ENCODE data around the gene VCAM1. TPM values are rescaled to one million over a fixed set of nuclear protein-coding genes. Genes with fewer than 3 reads are reported as not detected.

The VCAM1 gene
- total RNA-seq, 1 experiment from 2014 or later, result 2.0 TPM

- intact Hi-C loops (cut with micrococcal nuclease; ENCODE audit: unreplicated experiment), result no loop called here
- no peaks in the 10 kb centered on the region for H3K4me1 ChIP-seq (ENCODE audit: insufficient read depth, low read length, poor library complexity, severe bottlenecking)
- no TSS peak for BruUV-seq (replicated peaks)
Measured at GRCh38 chr1:100774370-100774769, 54.8 kb downstream of the VCAM1 start.

DNA sequence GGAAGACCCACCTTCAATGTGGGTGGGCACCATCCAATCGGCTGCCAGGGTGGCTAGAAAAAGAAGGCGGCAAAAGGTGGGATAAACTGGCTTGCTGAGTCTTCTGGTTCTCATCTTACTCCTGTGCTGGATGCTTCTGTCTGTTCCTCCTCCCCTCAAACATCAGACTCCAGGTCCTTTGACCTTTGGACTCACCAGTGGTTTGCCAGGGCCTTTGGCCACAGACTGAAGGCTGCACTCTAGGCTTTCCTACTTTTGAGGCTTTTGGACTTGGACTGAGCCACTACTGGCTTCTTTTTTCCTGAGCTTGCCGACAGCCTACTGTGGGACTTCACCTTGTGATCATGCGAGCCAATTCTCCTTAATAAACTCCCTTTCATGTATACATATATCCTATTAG, 55.9 kb downstream of the VCAM1 start:
- H3K9me3 ChIP-seq (ENCODE audit: low read depth, low read length, poor library complexity, severe bottlenecking), result no peaks in the 10 kb centered on the region
- DNase-seq (ENCODE audit: low spot score), result no peak
- TF ChIP-seq CTCF (conservative IDR thresholded peaks at IDR 0.05; ENCODE audit: low read depth, low read length) (no peak), EZH2 (IDR thresholded peaks at IDR 0.05; ENCODE audit: borderline replicate concordance, low read depth, low read length, poor library complexity, severe bottlenecking) (no peak)
- H3K27ac ChIP-seq (ENCODE audit: low read depth, low read length, poor library complexity, severe bottlenecking), result no peak overlapping the region
- no peak overlapping the region for H3K4me3 ChIP-seq (ENCODE audit: low read depth, low read length, poor library complexity, severe bottlenecking)
- H3K4me1 ChIP-seq (ENCODE audit: insufficient read depth, low read length, poor library complexity, severe bottlenecking), result no peaks in the 10 kb centered on the region
- H3K36me3 ChIP-seq (ENCODE audit: insufficient read depth, low read length, poor library complexity, severe bottlenecking), result no peaks in the 10 kb centered on the region
- POLR2A ChIA-PET (ENCODE audit: low non-redundant PET), result no interaction called here
- intact Hi-C loops (cut with micrococcal nuclease; ENCODE audit: unreplicated experiment), result no loop called here
- CTCF ChIA-PET, result no interaction called here
- BruUV-seq (replicated peaks), result no TSS peak
- no peaks in the 10 kb centered on the region for H3K27me3 ChIP-seq (replicated peaks; ENCODE audit: insufficient read depth, low read depth, low read length, poor library complexity)

More at GRCh38 chr1:100774370-100774769, 54.8 kb downstream of the VCAM1 start:
- DNase-seq (ENCODE audit: low spot score), result no peak
- Histone ChIP-seq H3K9me3 (ENCODE audit: low read depth, low read length, poor library complexity, severe bottlenecking) (no peaks in the 10 kb centered on the region), H3K27ac (ENCODE audit: low read depth, low read length, poor library complexity, severe bottlenecking) (no peak overlapping the region), H3K36me3 (ENCODE audit: insufficient read depth, low read length, poor library complexity, severe bottlenecking) (no peaks in the 10 kb centered on the region), H3K4me3 (ENCODE audit: low read depth, low read length, poor library complexity, severe bottlenecking) (no peak overlapping the region), H3K27me3 (replicated peaks; ENCODE audit: insufficient read depth, low read depth, low read length, poor library complexity) (no peaks in the 10 kb centered on the region)
- no peak for TF ChIP-seq CTCF (conservative IDR thresholded peaks at IDR 0.05; ENCODE audit: low read depth, low read length)
- CTCF ChIA-PET, result no interaction called here
- POLR2A ChIA-PET (ENCODE audit: low non-redundant PET), result no interaction called here

DNA sequence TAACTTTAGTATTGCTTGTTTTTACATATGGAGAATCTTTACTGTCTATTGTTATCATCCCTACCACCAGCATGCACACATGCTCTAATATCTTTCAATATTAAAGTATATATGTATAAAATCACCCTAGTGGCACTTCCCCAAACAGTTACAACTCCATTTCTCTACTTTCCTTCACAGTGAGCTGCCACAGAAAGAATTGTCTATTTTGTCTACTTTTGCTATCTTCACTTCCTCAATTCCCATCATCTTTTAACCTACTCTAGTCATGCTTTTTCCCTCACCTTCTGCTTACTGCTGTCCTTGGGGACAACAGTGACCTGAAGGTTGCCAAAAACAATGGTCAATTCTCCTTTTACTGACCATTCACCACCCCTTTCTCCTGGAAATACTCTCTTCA, 59.2 kb downstream of the VCAM1 start:
- TF ChIP-seq EZH2 (IDR thresholded peaks at IDR 0.05; ENCODE audit: borderline replicate concordance, low read depth, low read length, poor library complexity, severe bottlenecking) (no peak), CTCF (conservative IDR thresholded peaks at IDR 0.05; ENCODE audit: low read depth, low read length) (no peak)
- no TSS peak for BruUV-seq (replicated peaks)
- no peak for DNase-seq (ENCODE audit: low spot score)
- Histone ChIP-seq H3K4me3 (ENCODE audit: low read depth, low read length, poor library complexity, severe bottlenecking) (no peak overlapping the region), H3K36me3 (ENCODE audit: insufficient read depth, low read length, poor library complexity, severe bottlenecking) (no peaks in the 10 kb centered on the region), H3K9me3 (ENCODE audit: low read depth, low read length, poor library complexity, severe bottlenecking) (no peaks in the 10 kb centered on the region), H3K27me3 (replicated peaks; ENCODE audit: insufficient read depth, low read depth, low read length, poor library complexity) (no peaks in the 10 kb centered on the region), H3K27ac (ENCODE audit: low read depth, low read length, poor library complexity, severe bottlenecking) (no peak overlapping the region), H3K4me1 (ENCODE audit: insufficient read depth, low read length, poor library complexity, severe bottlenecking) (no peaks in the 10 kb centered on the region)
- ChIA-PET CTCF (no interaction called here), POLR2A (ENCODE audit: low non-redundant PET) (no interaction called here)
- intact Hi-C loops (cut with micrococcal nuclease; ENCODE audit: unreplicated experiment), result no loop called here
